OCI-LY3 (cell line): ENCODE measurements around the gene KCNH2.

ENCODE experiments used
- CTCF ChIP-seq: fragments of 200-600, 300-600 bp; sonication (generic); IDR thresholded peaks from 2 replicates; pipeline ENCODE4 v1.5.1; 2014; ENCODE audit warnings: antibody characterized with exemption, low read length, low read depth
- EZH2phosphoT487 ChIP-seq: fragments of 200-600 bp; shearing (Covaris generic); IDR thresholded peaks from 2 replicates; pipeline ENCODE4 v1.6.1; 2018; ENCODE audit warnings: antibody characterized with exemption, mixed run types, low read depth

GRCh38 chr7:150957133-150958020, 20.7 kb downstream of the KCNH2 start:
- TF ChIP-seq CTCF = no peak
- no peak for TF ChIP-seq EZH2phosphoT487
